Stimulated activated CD4-positive, alpha-beta T cell treated with anti-CD3 and anti-CD28 coated beads, Interleukin-4, amount 100 ng/mL, for 4 hours (primary cell): ENCODE results near the gene DEF6.
A peak's percentile ranks its signal among the peaks of the same experiment; 100 is the strongest.

Experiments
- DNase-seq, 2 experiments: peaks; one replicate each; pipeline ENCODE4 v3.0.0-alpha.2; 2020

Gene DEF6

GRCh38 chr6:35351422-35351821, 53.8 kb downstream of the DEF6 start:
- no peak for DNase-seq

GRCh38 chr6:35352735-35353134, 55.1 kb downstream of the DEF6 start:
- DNase-seq: no peak

GRCh38 chr6:35354361-35355135, 56.9 kb downstream of the DEF6 start:
- no peak for DNase-seq

- no peak for DNase-seq
These were observed 58.8 kb downstream of the DEF6 start for GRCh38 chr6:35356391-35356790.

GRCh38 chr6:35357677-35358076, 60.1 kb downstream of the DEF6 start:
- no peak for DNase-seq

GRCh38 chr6:35358086-35358485, 60.5 kb downstream of the DEF6 start:
- DNase-seq: no peak

GRCh38 chr6:35359346-35359743, 61.7 kb downstream of the DEF6 start:
- no peak for DNase-seq

GRCh38 chr6:35359744-35360348, 62.2 kb downstream of the DEF6 start:
- DNase-seq: no peak

- no peak for DNase-seq
These were observed 62.9 kb downstream of the DEF6 start for GRCh38 chr6:35360349-35361138.

GRCh38 chr6:35362200-35362599, 64.6 kb downstream of the DEF6 start:
- no peak for DNase-seq

- DNase-seq: no peak
These were observed 65.7 kb downstream of the DEF6 start for GRCh38 chr6:35363293-35363750.

- DNase-seq: no peak
These were observed 68.1 kb downstream of the DEF6 start for GRCh38 chr6:35365594-35366203.

- no peak for DNase-seq
These were observed 68.6 kb downstream of the DEF6 start for GRCh38 chr6:35366204-35366596.

GRCh38 chr6:35367646-35368037, 70.0 kb downstream of the DEF6 start:
- no peak for DNase-seq

- no peak for DNase-seq
These were observed 70.6 kb downstream of the DEF6 start for GRCh38 chr6:35368038-35368887.

- peak; percentile 20 to 56 for DNase-seq
These were observed 72.6 kb downstream of the DEF6 start for GRCh38 chr6:35370124-35370741.

GRCh38 chr6:35370785-35371493, 73.3 kb downstream of the DEF6 start:
- DNase-seq: no peak
